Endothelial cell of umbilical vein (primary cell): ENCODE data around the gene SETD3. TPM values are rescaled to one million over a fixed set of nuclear protein-coding genes. Genes with fewer than 3 reads are reported as not detected.

ENCODE experiments used
- BruUV-seq: library from RNA; stranded (reverse); fragments of 400-500 nt; replicated peaks from 2 replicates; lab custom pipeline; 2021; lab: Mats Ljungman, UMichigan
- CTCF ChIA-PET: fragments of 300-600, 350-600 bp; sonication (Branson Sonifier 250); formaldehyde crosslinking; loops from one replicate; lab custom pipeline; 2021; ENCODE audit warnings: antibody characterized with exemption, inconsistent platforms; lab: Charles Lee
- POLR2A ChIA-PET: fragments of 300-600, 350-600 bp; sonication (Branson Sonifier 250); formaldehyde crosslinking; loops from one replicate; lab custom pipeline; 2021; ENCODE audit warnings: antibody characterized with exemption, inconsistent platforms; lab: Charles Lee
- DNase-seq: peaks from one replicate; pipeline ENCODE4 v3.0.0-alpha.2; 2011; ENCODE audit warnings: low read depth, low spot score
- FAIRE-seq: peaks from 2 replicates; lab custom pipeline; 2011; peaks lifted over from hg19 to GRCh38; lab: Jason Lieb, UNC
- H2AFZ ChIP-seq: 2 replicates; pipeline ENCODE4 v1.6.0; 2012; ENCODE audit warnings: low read depth, low read length, control low read depth, inconsistent platforms
- H3K27ac ChIP-seq: 2 replicates; pipeline ENCODE4 v1.5.1; 2011; ENCODE audit warnings: low read depth, mild to moderate bottlenecking, control low read depth, low read length, moderate library complexity; ENCODE audit not compliant: insufficient read depth
- H3K27me3 ChIP-seq, 2 experiments: 2 replicates each; pipeline versions ENCODE4 v1.6.0 to v1.6.1; 2011; ENCODE audit warnings: low read length in 2 of 2, mixed read lengths in 1 of 2; ENCODE audit not compliant: control insufficient read depth in 2 of 2, insufficient read depth in 2 of 2
- H3K36me3 ChIP-seq, 2 experiments: 2 replicates in 1 of 2; 3 replicates in 1 of 2; pipeline ENCODE4 v1.5.1; 2011; ENCODE audit warnings: low read length in 2 of 2, mild to moderate bottlenecking in 1 of 2, moderate library complexity in 1 of 2; ENCODE audit not compliant: control insufficient read depth in 2 of 2, insufficient read depth in 2 of 2; ENCODE audit errors: extremely low read depth in 1 of 2
- H3K4me1 ChIP-seq: 3 replicates; pipeline ENCODE4 v1.5.1; 2011; ENCODE audit warnings: mild to moderate bottlenecking, low read length; ENCODE audit not compliant: control insufficient read depth, insufficient read depth; ENCODE audit errors: extremely low read depth
- H3K4me2 ChIP-seq: 2 replicates; pipeline ENCODE4 v1.6.1; 2011; ENCODE audit warnings: low read length, control low read depth, mixed read lengths; ENCODE audit not compliant: insufficient read depth
- H3K4me3 ChIP-seq, 3 experiments: fragments of 200-600 bp in 1 of 3; sonication (generic), shearing (Covaris generic) in 1 of 3; replicated peaks in 1 of 3; 2 replicates each; pipeline ENCODE4 v1.5.1; 2011 to 2016; ENCODE audit warnings: control low read depth in 3 of 3, low read length in 3 of 3, mild to moderate bottlenecking in 2 of 3, inconsistent platforms in 1 of 3, low read depth in 1 of 3, moderate library complexity in 1 of 3; ENCODE audit not compliant: insufficient read depth in 1 of 3
- H3K79me2 ChIP-seq: 2 replicates; pipeline ENCODE4 v1.6.0; 2012; ENCODE audit warnings: low read length, inconsistent platforms; ENCODE audit not compliant: control insufficient read depth, insufficient read depth
- H3K9ac ChIP-seq: replicated peaks from 2 replicates; pipeline ENCODE3; 2011; ENCODE audit warnings: low read length, control low read depth; ENCODE audit not compliant: insufficient read depth; ENCODE audit errors: extremely low read depth
- H3K9me1 ChIP-seq: replicated peaks from 3 replicates; pipeline ENCODE4 v1.6.0; 2011; ENCODE audit warnings: mild to moderate bottlenecking, low read length; ENCODE audit not compliant: control insufficient read depth, insufficient read depth; ENCODE audit errors: extremely low read depth
- H3K9me3 ChIP-seq: replicated peaks from 2 replicates; pipeline ENCODE4 v1.5.1; 2012; ENCODE audit warnings: low read length, inconsistent platforms; ENCODE audit not compliant: control insufficient read depth, insufficient read depth
- H4K20me1 ChIP-seq: replicated peaks from 2 replicates; pipeline ENCODE3; 2011; ENCODE audit warnings: mild to moderate bottlenecking, low read length; ENCODE audit not compliant: control insufficient read depth, insufficient read depth; ENCODE audit errors: extremely low read depth
- EZH2 ChIP-seq: IDR thresholded peaks from 2 replicates; pipeline ENCODE4 v1.6.1; 2012; ENCODE audit warnings: borderline replicate concordance, low read depth, mild to moderate bottlenecking, moderate library complexity, low read length, inconsistent platforms; ENCODE audit not compliant: severe bottlenecking
- FOS ChIP-seq: IDR thresholded peaks from 2 replicates; pipeline ENCODE4 v1.6.1; 2011; ENCODE audit warnings: mild to moderate bottlenecking, low read length, moderate library complexity, borderline replicate concordance; ENCODE audit not compliant: insufficient read depth
- GATA2 ChIP-seq: IDR thresholded peaks from 2 replicates; pipeline ENCODE4 v1.7.0; 2011; ENCODE audit warnings: low read depth, mild to moderate bottlenecking, moderate library complexity, mixed read lengths, low read length; ENCODE audit not compliant: insufficient read length, insufficient read depth
- JUN ChIP-seq: IDR thresholded peaks from 2 replicates; pipeline ENCODE4 v1.6.1; 2011; ENCODE audit warnings: borderline replicate concordance, low read depth; ENCODE audit not compliant: insufficient read length, insufficient read depth
- MAX ChIP-seq: IDR thresholded peaks from 2 replicates; pipeline ENCODE4 v1.6.1; 2011; ENCODE audit not compliant: insufficient read depth, insufficient read length
- MYC ChIP-seq: IDR thresholded peaks from one replicate; pipeline ENCODE4 v1.6.1; 2011; ENCODE audit warnings: mild to moderate bottlenecking, low read depth, low read length
- POLR2AphosphoS5 ChIP-seq: IDR thresholded peaks from 2 replicates; pipeline ENCODE4 v1.6.1; 2012; ENCODE audit warnings: low read depth, mild to moderate bottlenecking, control low read depth, low read length, moderate library complexity; ENCODE audit not compliant: insufficient read depth
- dilution Hi-C: fragments of 300-500 bp; cut with MboI; formaldehyde crosslinking; loops from one replicate; pipeline ENCODE4 v1.15.0; 2019; ENCODE audit warnings: low sequenced_read_pairs; ENCODE audit not compliant: extremely low pct_ligation_motif_present
- intact Hi-C: fragments of 100-400 bp; cut with micrococcal nuclease; formaldehyde crosslinking; loops from one replicate; pipeline ENCODE4 v1.10.0; 2022
- polyA plus RNA-seq, 4 experiments: library from polyadenylated mRNA; depleted of rRNA in 3 of 4; stranded (reverse) in 3 of 4; unstranded in 1 of 4; fragments of >200 nt; gene quantifications; 2 replicates each; pipeline versions ENCODE4 v1.2.1 to v1.2.3, GENCODE V29; 2011 to 2012; ENCODE audit warnings: missing spikeins in 1 of 4
- total RNA-seq: library from RNA; stranded (reverse); gene quantifications from 2 replicates; pipeline ENCODE4 v1.2.3, GENCODE V29; 2021

Gene SETD3
- total and polyA plus RNA-seq, 2 donors (not counting 3 experiments of a cell fraction or from before 2014, with no cell fraction given) = 18.1 to 53.1 TPM

- H3K4me2 ChIP-seq = no peak overlapping the region
- H3K9me3 ChIP-seq = no peaks in the 10 kb centered on the region
- no peak overlapping the region for H2AFZ ChIP-seq
- peaks cover 16% of the 10 kb centered on the region for H3K4me1 ChIP-seq
- no peaks in the 10 kb centered on the region for H3K79me2 ChIP-seq
- no peak overlapping the region for H3K4me3 ChIP-seq
- ChIA-PET POLR2A (no interaction called here), CTCF (no interaction called here)
- intact Hi-C loops (no loop called here), dilution Hi-C loops (no loop called here)
- H3K27me3 ChIP-seq = no peaks in the 10 kb centered on the region
- DNase-seq = no peak
- no peak for FAIRE-seq
- no peaks in the 10 kb centered on the region for H3K9me1 ChIP-seq
- TF ChIP-seq MYC = no peak
- no peak overlapping the region for H3K9ac ChIP-seq
- H3K36me3 ChIP-seq = peaks cover 8 to 40% of the 10 kb centered on the region in 2 experiments
- H3K27ac ChIP-seq = no peak overlapping the region
- H4K20me1 ChIP-seq = no peaks in the 10 kb centered on the region
- BruUV-seq = no TSS peak
Observed at GRCh38 chr14:99509871-99510555, 29.4 kb upstream of the SETD3 start.

- Histone ChIP-seq H3K27me3 (no peaks in the 10 kb centered on the region), H3K27ac (no peak overlapping the region), H3K79me2 (no peaks in the 10 kb centered on the region), H3K4me1 (peaks cover 22% of the 10 kb centered on the region), H3K9ac (no peak overlapping the region), H3K9me3 (no peaks in the 10 kb centered on the region), H3K36me3 (peaks cover 9 to 38% of the 10 kb centered on the region in 2 experiments), H3K9me1 (no peaks in the 10 kb centered on the region), H4K20me1 (no peaks in the 10 kb centered on the region), H3K4me3 (no peak overlapping the region), H3K4me2 (no peak overlapping the region), H2AFZ (no peak overlapping the region)
- intact Hi-C loops (no loop called here), dilution Hi-C loops (no loop called here)
- TF ChIP-seq JUN (no peak), EZH2 (no peak), POLR2AphosphoS5 (no peak), FOS (no peak), GATA2 (no peak), MYC (no peak), MAX (no peak)
- FAIRE-seq (no peak), DNase-seq (no peak)
- ChIA-PET CTCF (no interaction called here), POLR2A (no interaction called here)
- BruUV-seq = no TSS peak
Observed at GRCh38 chr14:99508896-99509629, 28.4 kb upstream of the SETD3 start.
